ENCODE measurements around the gene UGT2A1.
"Not testable (repeated sequence)": the region's sequence is repeated elsewhere in the genome, so short reads cannot be mapped to it uniquely, and the experiment has no call there.

The UGT2A1 gene

GRCh38 chr4:69653147-69653546, at the start of gene UGT2A1:
Gene UGT2A1, minus strand, starts transcription at chr4:69653247. Its CDS starts 5,603 bp downstream, at chr4:69647644.
- no peak for DNase-seq (ENCODE audit: low read depth, low spot score)

- no peak for DNase-seq (ENCODE audit: low read depth, low spot score)
Observed at GRCh38 chr4:69702201-69702600, 49.2 kb upstream of the UGT2A1 start.

- no peak for DNase-seq (ENCODE audit: low read depth, low spot score)
Observed at GRCh38 chr4:69701696-69702095, 48.6 kb upstream of the UGT2A1 start.

- no peak for DNase-seq (ENCODE audit: low read depth, low spot score)
Observed at GRCh38 chr4:69697536-69698242, 44.6 kb upstream of the UGT2A1 start.

GRCh38 chr4:69689599-69689998, 36.6 kb upstream of the UGT2A1 start:
- DNase-seq (ENCODE audit: low read depth, low spot score) = no peak

- DNase-seq (ENCODE audit: low read depth, low spot score) = no peak
Observed at GRCh38 chr4:69684804-69685203, 31.8 kb upstream of the UGT2A1 start.

GRCh38 chr4:69668680-69669079, 15.6 kb upstream of the UGT2A1 start:
- no peak for DNase-seq (ENCODE audit: low read depth, low spot score)

GRCh38 chr4:69664009-69664408, 11.0 kb upstream of the UGT2A1 start:
- not testable (repeated sequence) for DNase-seq (ENCODE audit: low read depth, low spot score)

- not testable (repeated sequence) for DNase-seq (ENCODE audit: low read depth, low spot score)
Observed at GRCh38 chr4:69661130-69661803, 8.2 kb upstream of the UGT2A1 start.

GRCh38 chr4:69658133-69658532, 5.1 kb upstream of the UGT2A1 start:
- DNase-seq (ENCODE audit: low read depth, low spot score) = no peak

GRCh38 chr4:69656653-69657158, 3.7 kb upstream of the UGT2A1 start:
- DNase-seq (ENCODE audit: low read depth, low spot score) = no peak

- DNase-seq (ENCODE audit: low read depth, low spot score) = no peak
Observed at GRCh38 chr4:69650872-69651271, 2.2 kb downstream of the UGT2A1 start.

GRCh38 chr4:69649629-69650028, 3.4 kb downstream of the UGT2A1 start:
- no peak for DNase-seq (ENCODE audit: low read depth, low spot score)

- no peak for DNase-seq (ENCODE audit: low read depth, low spot score)
Observed at GRCh38 chr4:69649207-69649606, 3.8 kb downstream of the UGT2A1 start.

GRCh38 chr4:69642961-69643360, 10.1 kb downstream of the UGT2A1 start:
- no peak for DNase-seq (ENCODE audit: low read depth, low spot score)

- DNase-seq (ENCODE audit: low read depth, low spot score) = no peak
Observed at GRCh38 chr4:69640289-69640688, 12.8 kb downstream of the UGT2A1 start.

- no peak for DNase-seq (ENCODE audit: low read depth, low spot score)
Observed at GRCh38 chr4:69639542-69639941, 13.5 kb downstream of the UGT2A1 start, which contains the start of gene UGT2A2. Gene UGT2A2, minus strand, starts transcription at chr4:69639642. Its CDS starts 2 bp downstream, at chr4:69639640.

- no peak for DNase-seq (ENCODE audit: low read depth, low spot score)
Observed at GRCh38 chr4:69617083-69617694, 35.9 kb downstream of the UGT2A1 start.

GRCh38 chr4:69610484-69610883, 42.6 kb downstream of the UGT2A1 start:
- no peak for DNase-seq (ENCODE audit: low read depth, low spot score)

GRCh38 chr4:69601065-69601464, 52.0 kb downstream of the UGT2A1 start:
- no peak for DNase-seq (ENCODE audit: low read depth, low spot score)

GRCh38 chr4:69600013-69600412, 53.0 kb downstream of the UGT2A1 start:
- DNase-seq (ENCODE audit: low read depth, low spot score) = no peak

- DNase-seq (ENCODE audit: low read depth, low spot score) = no peak
Observed at GRCh38 chr4:69594382-69594781, 58.7 kb downstream of the UGT2A1 start.
